ENCODE results near the gene GLI2.

Gene GLI2

GRCh38 chr2:120771781-120772208, 36.1 kb downstream of the GLI2 start:
- DNase-seq: no peak

GRCh38 chr2:120772261-120772660, 36.6 kb downstream of the GLI2 start:
- DNase-seq: no peak

DNA sequence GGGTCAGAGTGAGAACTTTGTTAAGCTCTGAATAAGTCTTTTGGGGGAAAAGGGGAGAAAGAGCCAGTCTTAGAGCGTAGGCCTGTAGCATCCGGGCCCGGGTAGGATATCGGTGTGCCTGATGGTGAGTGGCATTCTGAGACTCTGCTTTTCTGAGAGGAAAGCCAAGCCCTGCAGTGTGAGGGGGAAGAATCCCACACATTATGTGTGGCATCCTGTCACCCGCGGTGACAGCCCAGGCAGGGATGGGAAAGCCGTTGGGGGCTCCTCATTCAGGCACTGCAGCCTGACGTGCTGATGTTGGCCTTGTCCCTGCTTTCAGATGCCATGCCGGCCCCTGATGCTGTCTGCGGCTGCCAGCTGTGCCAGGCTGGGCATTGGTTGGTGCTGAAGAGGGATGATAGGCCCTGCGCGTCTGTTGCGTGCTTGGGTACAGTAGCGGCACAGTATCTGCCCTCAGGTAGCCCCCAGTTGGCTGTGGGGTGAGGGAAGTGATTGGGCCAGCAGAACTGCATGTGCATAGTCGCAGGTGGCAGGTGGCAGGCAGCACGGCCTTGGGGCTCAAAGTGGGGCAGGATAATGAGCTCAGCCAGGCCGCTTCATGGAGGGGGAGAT, 37.6 kb downstream of the GLI2 start:
- no peak for DNase-seq

DNA sequence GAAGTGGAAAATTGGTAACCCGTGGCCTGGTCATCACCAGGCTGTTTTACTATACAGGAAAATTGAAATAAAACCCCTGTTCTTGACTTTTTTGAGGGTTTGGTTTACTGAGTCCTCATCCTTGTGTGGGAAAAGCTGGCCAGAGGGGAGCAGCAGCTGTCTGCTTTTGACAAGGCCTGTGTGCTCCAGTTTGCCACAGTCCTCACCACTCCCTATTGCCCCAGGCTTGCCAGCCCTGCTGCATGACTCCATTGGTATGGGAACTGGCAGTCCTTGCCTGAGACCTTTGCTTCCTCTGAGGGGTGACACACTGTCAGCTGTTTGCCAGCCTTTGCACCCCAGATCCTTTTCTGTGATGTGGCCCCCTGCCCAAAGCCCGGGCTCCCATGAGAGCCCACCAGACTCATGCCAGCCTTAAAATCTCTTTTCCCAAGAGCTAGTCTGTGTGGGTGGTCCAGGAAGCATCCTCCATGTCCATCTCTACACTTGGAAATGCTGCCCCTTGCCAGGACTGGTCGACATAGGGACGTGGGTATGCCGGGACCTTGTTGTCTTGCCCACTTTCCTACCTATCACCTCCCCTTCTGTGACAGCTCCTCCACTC, 39.0 kb downstream of the GLI2 start:
- no peak for DNase-seq

DNA sequence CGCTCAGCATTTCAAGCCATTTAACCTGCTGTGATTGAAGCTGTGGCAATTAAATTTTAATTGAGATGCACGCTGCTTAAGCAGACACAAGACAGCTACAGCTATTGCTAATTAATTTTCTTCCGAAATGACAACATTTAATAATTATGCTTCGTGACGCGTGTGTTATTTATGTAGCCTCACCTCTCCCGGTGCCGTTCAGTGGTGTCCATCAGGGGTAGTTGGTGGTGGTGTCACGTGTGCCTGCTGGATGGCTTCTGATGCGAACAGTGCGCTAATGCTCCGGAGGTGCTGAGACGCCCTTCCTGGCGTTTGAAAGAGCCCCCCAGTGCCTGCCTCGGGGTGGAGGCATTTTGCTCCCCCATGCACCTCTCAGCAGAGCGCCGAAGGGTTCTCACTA, 39.5 kb downstream of the GLI2 start:
- DNase-seq: no peak

GRCh38 chr2:120775801-120776589, 40.3 kb downstream of the GLI2 start:
- DNase-seq: no peak

- DNase-seq: no peak
These were observed 41.0 kb downstream of the GLI2 start for GRCh38 chr2:120776649-120777048.

DNA sequence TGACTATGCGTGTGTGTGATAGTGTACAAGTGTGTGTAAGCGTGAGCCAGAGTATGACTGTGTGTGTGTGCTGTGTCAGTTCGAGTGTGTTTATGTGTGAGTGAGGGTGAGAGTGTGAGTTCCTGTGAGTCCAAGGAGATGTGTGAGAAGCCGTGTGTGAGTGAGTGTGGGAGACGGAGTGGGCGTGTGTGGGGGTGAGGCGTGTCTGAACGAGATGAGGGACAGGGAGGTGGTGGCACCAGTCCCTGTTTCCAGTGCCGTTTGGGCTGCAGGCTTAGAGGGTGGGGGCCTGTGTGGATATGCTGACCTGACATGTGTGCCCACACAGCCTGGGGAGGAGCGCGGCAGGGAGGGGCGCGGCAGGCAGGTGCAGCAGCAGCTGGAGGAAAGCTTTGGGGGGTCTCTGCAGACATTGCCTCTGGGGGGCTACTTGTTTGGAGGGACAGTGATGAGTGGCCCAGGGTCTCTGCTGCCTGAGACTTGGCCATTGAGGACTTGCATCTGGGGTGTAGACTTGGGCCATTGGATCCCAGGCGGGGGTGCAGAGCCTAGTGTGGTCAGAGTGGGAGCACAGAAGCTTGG, 41.6 kb downstream of the GLI2 start:
- DNase-seq: no peak

DNA sequence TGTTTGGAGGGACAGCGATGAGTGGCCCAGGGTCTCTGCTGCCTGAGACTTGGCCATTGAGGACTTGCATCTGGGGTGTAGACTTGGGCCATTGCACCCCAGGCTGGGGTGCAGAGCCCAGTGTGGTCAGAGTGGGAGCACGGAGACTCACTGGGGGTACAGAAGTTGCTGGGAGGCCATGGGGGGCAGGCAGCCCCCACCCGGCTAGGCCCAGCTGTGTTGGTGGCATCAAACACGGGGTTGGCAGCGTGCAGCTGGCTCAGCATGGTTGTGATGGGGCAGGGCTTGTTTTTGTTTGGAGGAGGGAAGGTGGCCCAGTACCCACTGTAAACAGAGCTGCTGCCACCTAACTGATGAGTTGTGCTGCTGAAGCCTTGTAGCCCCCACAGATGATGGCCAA, 42.1 kb downstream of the GLI2 start:
- DNase-seq: no peak

DNA sequence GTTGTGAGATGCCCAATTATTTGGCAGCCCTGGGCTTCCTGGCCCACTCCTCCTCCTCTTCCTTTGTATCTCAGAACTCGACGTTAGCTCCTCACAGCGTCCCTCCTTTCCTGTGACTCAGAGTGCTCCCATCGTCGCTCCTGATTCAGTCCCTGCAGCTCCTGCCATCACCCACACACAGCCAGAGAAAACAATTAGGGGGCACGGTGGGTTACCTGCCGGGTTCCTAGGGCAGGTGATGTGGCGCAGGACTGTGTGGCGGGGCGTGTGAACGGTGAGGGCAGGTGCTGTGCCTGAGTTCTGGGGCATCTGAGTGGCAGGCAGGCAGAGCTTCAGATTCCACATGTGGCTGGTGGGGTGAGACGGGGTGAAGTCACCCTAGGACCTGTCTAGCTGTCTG, 42.6 kb downstream of the GLI2 start:
- no peak for DNase-seq

GRCh38 chr2:120779781-120780283, 44.2 kb downstream of the GLI2 start:
- DNase-seq: no peak

- DNase-seq: no peak
These were observed 44.7 kb downstream of the GLI2 start for GRCh38 chr2:120780402-120780801.

GRCh38 chr2:120783371-120783791, 47.7 kb downstream of the GLI2 start:
- no peak for DNase-seq

- no peak for DNase-seq
These were observed 48.3 kb downstream of the GLI2 start for GRCh38 chr2:120783969-120784372.

All from NCI-H1436 (cell line).